Caco-2 (cell line): ENCODE measurements around the gene EPS8L2. TPM values are rescaled to one million over a fixed set of nuclear protein-coding genes. Genes with fewer than 3 reads are reported as not detected.

ENCODE experiments used
- BruUV-seq: library from RNA; stranded (reverse); fragments of 400-500 nt; replicated peaks from 2 replicates; lab custom pipeline; 2021; lab: Mats Ljungman, UMichigan
- CTCF ChIA-PET: fragments of 300-600 bp; sonication (Branson Sonifier 250); formaldehyde crosslinking; loops from one replicate; lab custom pipeline; 2022; ENCODE audit warnings: antibody characterized with exemption; lab: Charles Lee
- POLR2A ChIA-PET: fragments of 300-600 bp; sonication (Branson Sonifier 250); formaldehyde crosslinking; loops from one replicate; lab custom pipeline; 2022; ENCODE audit warnings: antibody characterized with exemption; lab: Charles Lee
- DNase-seq, 2 experiments: peaks; one replicate each; pipeline versions ENCODE4 v3.0.0 to v3.0.0-alpha.2; 2020 to 2022
- H3K27me3 ChIP-seq: replicated peaks from 2 replicates; pipeline ENCODE4 v1.6.0; 2011; ENCODE audit warnings: low read length; ENCODE audit not compliant: control insufficient read depth, insufficient read depth
- H3K36me3 ChIP-seq: 2 replicates; pipeline ENCODE4 v1.5.1; 2011; ENCODE audit warnings: low read length; ENCODE audit not compliant: control insufficient read depth, insufficient read depth
- H3K4me1 ChIP-seq: fragments of 250-450 bp; sonication (Bioruptor Pico); 2 replicates; pipeline ENCODE4 v1.5.1; 2020; ENCODE audit warnings: mild to moderate bottlenecking
- H3K4me3 ChIP-seq: 2 replicates; pipeline ENCODE4 v1.5.1; 2011; ENCODE audit warnings: low read depth, mild to moderate bottlenecking, control low read depth, low read length
- H3K9me3 ChIP-seq: fragments of 250-450 bp; sonication (Bioruptor Pico); 2 replicates; pipeline ENCODE4 v1.5.1; 2020; ENCODE audit warnings: mild to moderate bottlenecking, moderate library complexity
- H3K27ac Mint-ChIP-seq: one replicate; pipeline ENCODE4 v1.8.0; 2022; ENCODE audit warnings: mixed read lengths; ENCODE audit not compliant: unreplicated experiment
- H3K27me3 Mint-ChIP-seq: one replicate; pipeline ENCODE4 v1.8.0; 2022; ENCODE audit warnings: mixed read lengths; ENCODE audit not compliant: insufficient read depth, unreplicated experiment
- H3K36me3 Mint-ChIP-seq: one replicate; pipeline ENCODE4 v1.8.0; 2022; ENCODE audit warnings: mild to moderate bottlenecking, mixed read lengths; ENCODE audit not compliant: insufficient read depth, unreplicated experiment
- H3K4me1 Mint-ChIP-seq: one replicate; pipeline ENCODE4 v1.8.0; 2022; ENCODE audit warnings: low read depth, mixed read lengths; ENCODE audit not compliant: unreplicated experiment
- H3K4me3 Mint-ChIP-seq: one replicate; pipeline ENCODE4 v1.8.0; 2022; ENCODE audit warnings: mild to moderate bottlenecking, moderate library complexity, mixed read lengths; ENCODE audit not compliant: unreplicated experiment
- H3K9me3 Mint-ChIP-seq: one replicate; pipeline ENCODE4 v1.8.0; 2022; ENCODE audit warnings: mixed read lengths; ENCODE audit not compliant: unreplicated experiment
- intact Hi-C: fragments of 100-400 bp; cut with micrococcal nuclease; formaldehyde crosslinking; loops from one replicate; pipeline ENCODE4 v1.10.0; 2022; ENCODE audit not compliant: unreplicated experiment
- total RNA-seq: library from RNA; stranded (reverse); gene quantifications from 2 replicates; pipeline ENCODE4 v1.2.3, GENCODE V29; 2022
- TF ChIP-seq, protein P1 (sequence below), 2 experiments: fragments of 200-600 bp in 1 of 2; IDR thresholded peaks; 1 replicate in 1 of 2; 2 replicates in 1 of 2; pipeline versions ENCODE4 v1.5.1 to v1.8.0; 2011 to 2022; ENCODE audit warnings: antibody characterized with exemption in 1 of 2, control low read depth in 1 of 2, inconsistent platforms in 1 of 2, low read depth in 1 of 2, low read length in 1 of 2, mild to moderate bottlenecking in 1 of 2, moderate library complexity in 1 of 2; ENCODE audit not compliant: insufficient read depth in 1 of 2, severe bottlenecking in 1 of 2, unreplicated experiment in 1 of 2

The EPS8L2 gene
- total RNA-seq, 1 experiment from 2014 or later, result 224 TPM

GRCh38 chr11:771617-772204 lies 65.7 kb downstream of the EPS8L2 start:
- no peaks in the 10 kb centered on the region for H3K27me3 ChIP-seq
- TF ChIP-seq, protein P1, sequence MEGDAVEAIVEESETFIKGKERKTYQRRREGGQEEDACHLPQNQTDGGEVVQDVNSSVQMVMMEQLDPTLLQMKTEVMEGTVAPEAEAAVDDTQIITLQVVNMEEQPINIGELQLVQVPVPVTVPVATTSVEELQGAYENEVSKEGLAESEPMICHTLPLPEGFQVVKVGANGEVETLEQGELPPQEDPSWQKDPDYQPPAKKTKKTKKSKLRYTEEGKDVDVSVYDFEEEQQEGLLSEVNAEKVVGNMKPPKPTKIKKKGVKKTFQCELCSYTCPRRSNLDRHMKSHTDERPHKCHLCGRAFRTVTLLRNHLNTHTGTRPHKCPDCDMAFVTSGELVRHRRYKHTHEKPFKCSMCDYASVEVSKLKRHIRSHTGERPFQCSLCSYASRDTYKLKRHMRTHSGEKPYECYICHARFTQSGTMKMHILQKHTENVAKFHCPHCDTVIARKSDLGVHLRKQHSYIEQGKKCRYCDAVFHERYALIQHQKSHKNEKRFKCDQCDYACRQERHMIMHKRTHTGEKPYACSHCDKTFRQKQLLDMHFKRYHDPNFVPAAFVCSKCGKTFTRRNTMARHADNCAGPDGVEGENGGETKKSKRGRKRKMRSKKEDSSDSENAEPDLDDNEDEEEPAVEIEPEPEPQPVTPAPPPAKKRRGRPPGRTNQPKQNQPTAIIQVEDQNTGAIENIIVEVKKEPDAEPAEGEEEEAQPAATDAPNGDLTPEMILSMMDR (IDR thresholded peaks at IDR 0.05; ENCODE audit: insufficient read depth in 1 of 2, low read depth in 1 of 2, low read length in 1 of 2, severe bottlenecking in 1 of 2, unreplicated experiment in 1 of 2), result no peak
- Mint-ChIP-seq H3K4me3 (no peak overlapping the region), H3K27me3 (no peaks in the 10 kb centered on the region), H3K27ac (no peak overlapping the region), H3K4me1 (no peaks in the 10 kb centered on the region), H3K36me3 (peaks cover 58% of the 10 kb centered on the region), H3K9me3 (no peaks in the 10 kb centered on the region)
- H3K36me3 ChIP-seq, result peaks cover 4% of the 10 kb centered on the region
- intact Hi-C loops, result no loop called here
- no peaks in the 10 kb centered on the region for H3K9me3 ChIP-seq
- no peak overlapping the region for H3K4me3 ChIP-seq
- POLR2A ChIA-PET, result no interaction called here
- BruUV-seq, result no TSS peak
- CTCF ChIA-PET, result no interaction called here
- peak in 1 of 2 experiments; percentile 32 for DNase-seq
- peaks cover 8% of the 10 kb centered on the region for H3K4me1 ChIP-seq

DNA sequence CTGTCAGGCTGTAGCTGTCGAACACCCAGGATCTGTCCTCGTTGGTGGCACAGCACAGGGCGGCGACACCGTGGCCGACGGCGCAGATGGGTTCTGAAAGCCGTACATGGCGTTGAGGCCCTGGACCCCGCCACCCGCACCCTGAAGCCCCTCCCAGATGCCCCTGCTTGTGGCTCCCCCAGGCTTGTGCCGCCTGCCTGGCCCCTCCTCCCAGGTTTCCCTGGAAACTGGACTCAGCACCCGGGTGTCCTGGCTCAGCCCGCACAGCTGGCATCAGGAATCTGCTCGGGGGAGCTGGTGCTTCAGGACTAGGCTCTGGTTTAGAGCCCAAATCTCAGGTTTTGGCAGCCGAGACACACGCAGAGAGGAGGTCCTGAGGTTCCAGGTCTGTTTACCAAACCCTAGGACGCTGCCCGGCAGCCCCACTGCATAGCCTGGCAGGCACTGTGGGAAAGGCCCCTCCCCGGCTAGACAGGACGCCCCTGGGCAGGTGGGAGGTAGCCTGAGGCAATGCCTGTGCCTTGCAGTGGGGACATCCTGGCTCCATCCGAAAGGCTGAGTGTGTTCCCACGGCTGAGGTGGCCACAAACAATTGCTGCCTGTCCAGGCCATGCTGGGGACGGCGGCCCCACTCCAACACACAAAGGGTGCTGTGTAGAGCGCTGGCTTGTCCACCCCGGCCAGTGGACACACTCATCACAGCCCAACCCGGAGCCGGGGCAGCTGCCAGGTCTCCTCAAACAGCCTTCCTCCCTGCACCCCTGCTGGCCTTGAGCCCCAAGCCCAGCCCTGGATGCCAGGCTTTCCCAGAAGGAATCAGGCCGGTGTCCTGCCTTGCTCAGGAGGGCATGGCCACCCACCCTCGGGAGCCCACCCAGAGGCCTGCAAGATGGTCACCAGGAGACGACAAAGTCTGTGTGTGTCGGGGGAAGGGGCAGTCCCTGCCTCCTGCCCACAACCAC lies 66.7 kb downstream of the EPS8L2 start:
- H3K9me3 ChIP-seq, result no peaks in the 10 kb centered on the region
- H3K27ac Mint-ChIP-seq, result no peak overlapping the region
- BruUV-seq, result no TSS peak
- TF ChIP-seq, protein P1 (IDR thresholded peaks at IDR 0.05; ENCODE audit: insufficient read depth in 1 of 2, low read depth in 1 of 2, low read length in 1 of 2, severe bottlenecking in 1 of 2, unreplicated experiment in 1 of 2), result no peak
- H3K4me1 Mint-ChIP-seq, result no peaks in the 10 kb centered on the region
- H3K4me1 ChIP-seq, result peaks cover 8% of the 10 kb centered on the region
- H3K9me3 Mint-ChIP-seq, result no peaks in the 10 kb centered on the region
- intact Hi-C loops, result no loop called here
- no peaks in the 10 kb centered on the region for H3K27me3 ChIP-seq
- CTCF ChIA-PET, result no interaction called here
- H3K36me3 ChIP-seq, result peaks cover 4% of the 10 kb centered on the region
- no peaks in the 10 kb centered on the region for H3K27me3 Mint-ChIP-seq
- POLR2A ChIA-PET, result no interaction called here
- no peak overlapping the region for H3K4me3 ChIP-seq
- peak in 1 of 2 experiments; percentile 35 for DNase-seq
- no peak overlapping the region for H3K4me3 Mint-ChIP-seq
- H3K36me3 Mint-ChIP-seq, result peaks cover 50% of the 10 kb centered on the region

- no peaks in the 10 kb centered on the region for H3K27me3 Mint-ChIP-seq
- no peaks in the 10 kb centered on the region for H3K9me3 ChIP-seq
- POLR2A ChIA-PET, result no interaction called here
- peak in 1 of 2 experiments; percentile 30 for DNase-seq
- no peak overlapping the region for H3K4me3 Mint-ChIP-seq
- peaks cover 46% of the 10 kb centered on the region for H3K36me3 Mint-ChIP-seq
- BruUV-seq, result no TSS peak
- CTCF ChIA-PET, result no interaction called here
- H3K27me3 ChIP-seq, result no peaks in the 10 kb centered on the region
- H3K4me1 Mint-ChIP-seq, result no peaks in the 10 kb centered on the region
- H3K27ac Mint-ChIP-seq, result no peak overlapping the region
- no peaks in the 10 kb centered on the region for H3K9me3 Mint-ChIP-seq
- H3K36me3 ChIP-seq, result peaks cover 4% of the 10 kb centered on the region
- H3K4me3 ChIP-seq, result no peak overlapping the region
- TF ChIP-seq, protein P1 (IDR thresholded peaks at IDR 0.05; ENCODE audit: insufficient read depth in 1 of 2, low read depth in 1 of 2, low read length in 1 of 2, severe bottlenecking in 1 of 2, unreplicated experiment in 1 of 2), result no peak
- peaks cover 11% of the 10 kb centered on the region for H3K4me1 ChIP-seq
- intact Hi-C loops, result no loop called here
Observed at GRCh38 chr11:773425-773824, 67.4 kb downstream of the EPS8L2 start.
